NT2/D1 (cell line): Measurements from ENCODE around the gene TSSC4.

Source experiments
- DNase-seq: peaks from one replicate; pipeline ENCODE4 v3.0.0-alpha.2; 2011; ENCODE audit warnings: low read depth, low spot score
- H3K27me3 ChIP-seq: 2 replicates; pipeline ENCODE4 v1.6.0; 2011; ENCODE audit warnings: mild to moderate bottlenecking; ENCODE audit not compliant: insufficient read length, insufficient read depth
- H3K36me3 ChIP-seq: 2 replicates; pipeline ENCODE4 v1.6.1; 2011; ENCODE audit warnings: mild to moderate bottlenecking, low read length, mixed read lengths; ENCODE audit not compliant: insufficient read depth, insufficient read length
- H3K4me1 ChIP-seq: 2 replicates; pipeline ENCODE4 v1.5.1; 2011; ENCODE audit not compliant: insufficient read depth, insufficient read length
- H3K4me3 ChIP-seq: 2 replicates; pipeline ENCODE4 v1.5.1; 2011; ENCODE audit warnings: low read depth; ENCODE audit not compliant: insufficient read length
- H3K9ac ChIP-seq: 2 replicates; pipeline ENCODE4 v1.6.0; 2011; ENCODE audit warnings: low read depth; ENCODE audit not compliant: insufficient read length
- H3K9me3 ChIP-seq: 2 replicates; pipeline ENCODE4 v1.5.1; 2011; ENCODE audit warnings: mild to moderate bottlenecking, low read length; ENCODE audit not compliant: insufficient read depth
- SUZ12 ChIP-seq: IDR thresholded peaks from 2 replicates; pipeline ENCODE4 v1.6.1; 2011; ENCODE audit not compliant: insufficient read length, insufficient read depth; ENCODE audit errors: extremely low read depth
- YY1 ChIP-seq: IDR thresholded peaks from 2 replicates; pipeline ENCODE4 v1.6.1; 2011; ENCODE audit not compliant: insufficient read length, insufficient read depth
- ZNF274 ChIP-seq: IDR thresholded peaks from 2 replicates; pipeline ENCODE4 v1.6.1; 2011; ENCODE audit warnings: mild to moderate bottlenecking, low read depth, low read length

The TSSC4 gene

DNA sequence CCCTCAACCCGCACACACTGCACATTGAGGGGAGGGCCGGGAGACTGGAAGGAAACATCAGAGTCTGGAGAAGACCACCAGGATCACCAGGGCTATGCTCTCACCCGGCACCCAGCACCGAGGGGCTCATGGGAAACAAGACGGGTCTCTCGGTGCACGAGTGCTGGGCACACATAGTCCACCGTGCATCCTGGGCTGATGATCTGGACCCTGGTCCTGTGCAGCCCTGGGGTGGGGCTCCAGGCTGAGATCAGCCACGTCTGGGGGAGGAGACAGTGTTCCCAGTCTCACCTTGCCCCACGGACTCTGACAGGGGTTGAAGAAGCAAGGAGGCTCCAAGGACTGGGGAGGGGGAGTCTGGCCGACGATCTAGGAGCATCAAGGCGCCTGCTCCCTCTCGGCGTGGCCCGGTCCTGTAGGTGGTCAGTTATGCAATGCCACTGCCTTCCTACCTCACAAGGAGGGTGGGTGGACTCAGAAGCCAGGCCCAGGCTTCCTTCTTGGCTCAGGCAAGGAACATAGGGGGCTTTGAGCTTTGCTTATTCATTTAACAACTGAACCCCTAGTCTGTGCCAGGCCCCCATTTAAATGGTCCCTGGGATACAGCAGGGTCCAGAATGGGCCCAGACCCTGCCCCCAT, 34.9 kb upstream of the TSSC4 start:
- Histone ChIP-seq H3K4me1 (peaks cover 2% of the 10 kb centered on the region), H3K4me3 (no peak overlapping the region), H3K9me3 (no peaks in the 10 kb centered on the region), H3K36me3 (no peaks in the 10 kb centered on the region), H3K9ac (no peak overlapping the region), H3K27me3 (peaks cover 3% of the 10 kb centered on the region)
- DNase-seq, result no peak
- TF ChIP-seq SUZ12 (no peak), YY1 (no peak), ZNF274 (no peak)

DNA sequence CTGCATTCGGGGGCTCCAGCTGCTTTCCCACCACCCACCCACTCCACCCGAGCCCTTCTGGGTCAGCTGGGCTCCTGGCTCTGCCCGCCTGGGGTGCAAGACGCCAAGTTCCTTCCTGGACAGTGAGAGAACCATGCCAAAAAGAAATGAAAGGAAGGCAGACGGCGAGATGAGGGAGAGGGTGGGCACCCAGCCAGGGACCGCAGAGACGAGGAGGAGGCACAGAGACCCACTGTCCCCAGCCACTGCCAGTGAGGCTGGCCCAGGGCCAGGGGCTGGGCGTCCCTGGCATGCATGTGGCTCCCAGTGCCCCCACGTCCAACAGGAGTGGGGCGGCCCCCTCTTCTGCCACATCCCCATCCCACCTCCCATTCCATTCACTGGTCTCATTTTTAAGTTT, 34.3 kb upstream of the TSSC4 start:
- no peak overlapping the region for H3K4me3 ChIP-seq
- no peak overlapping the region for H3K9ac ChIP-seq
- TF ChIP-seq SUZ12 (no peak), YY1 (no peak), ZNF274 (no peak)
- H3K9me3 ChIP-seq, result no peaks in the 10 kb centered on the region
- no peak for DNase-seq
- peaks cover 2% of the 10 kb centered on the region for H3K4me1 ChIP-seq
- H3K36me3 ChIP-seq, result no peaks in the 10 kb centered on the region
- H3K27me3 ChIP-seq, result peaks cover 3% of the 10 kb centered on the region

DNA sequence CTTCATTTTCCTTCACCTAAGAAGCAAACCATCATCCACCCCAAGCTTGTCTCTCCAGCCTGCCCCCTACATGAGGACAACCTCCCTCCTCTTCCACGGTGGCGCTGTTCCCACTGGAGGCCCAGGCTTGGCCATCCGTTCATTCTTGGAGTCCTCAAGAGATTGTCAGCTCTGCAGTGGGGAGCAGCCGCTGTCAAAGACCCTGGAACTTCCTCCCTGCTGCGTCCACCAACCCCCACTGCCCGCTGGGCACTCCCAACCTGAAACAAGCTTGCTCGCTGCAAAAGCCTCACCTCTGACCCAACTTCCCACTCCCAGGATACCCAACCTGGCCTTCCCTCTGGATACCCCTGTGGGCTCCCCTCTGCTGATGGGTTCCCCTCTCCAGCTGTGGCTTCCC, 33.8 kb upstream of the TSSC4 start:
- peaks cover 2% of the 10 kb centered on the region for H3K4me1 ChIP-seq
- TF ChIP-seq SUZ12 (no peak), YY1 (no peak), ZNF274 (no peak)
- no peaks in the 10 kb centered on the region for H3K36me3 ChIP-seq
- H3K9ac ChIP-seq, result no peak overlapping the region
- no peak overlapping the region for H3K4me3 ChIP-seq
- no peaks in the 10 kb centered on the region for H3K9me3 ChIP-seq
- no peak for DNase-seq
- H3K27me3 ChIP-seq, result peaks cover 3% of the 10 kb centered on the region

- peaks cover 1% of the 10 kb centered on the region for H3K27me3 ChIP-seq
- H3K4me1 ChIP-seq, result peaks cover 2% of the 10 kb centered on the region
These were observed 33.0 kb upstream of the TSSC4 start for GRCh38 chr11:2367266-2368160.

DNA sequence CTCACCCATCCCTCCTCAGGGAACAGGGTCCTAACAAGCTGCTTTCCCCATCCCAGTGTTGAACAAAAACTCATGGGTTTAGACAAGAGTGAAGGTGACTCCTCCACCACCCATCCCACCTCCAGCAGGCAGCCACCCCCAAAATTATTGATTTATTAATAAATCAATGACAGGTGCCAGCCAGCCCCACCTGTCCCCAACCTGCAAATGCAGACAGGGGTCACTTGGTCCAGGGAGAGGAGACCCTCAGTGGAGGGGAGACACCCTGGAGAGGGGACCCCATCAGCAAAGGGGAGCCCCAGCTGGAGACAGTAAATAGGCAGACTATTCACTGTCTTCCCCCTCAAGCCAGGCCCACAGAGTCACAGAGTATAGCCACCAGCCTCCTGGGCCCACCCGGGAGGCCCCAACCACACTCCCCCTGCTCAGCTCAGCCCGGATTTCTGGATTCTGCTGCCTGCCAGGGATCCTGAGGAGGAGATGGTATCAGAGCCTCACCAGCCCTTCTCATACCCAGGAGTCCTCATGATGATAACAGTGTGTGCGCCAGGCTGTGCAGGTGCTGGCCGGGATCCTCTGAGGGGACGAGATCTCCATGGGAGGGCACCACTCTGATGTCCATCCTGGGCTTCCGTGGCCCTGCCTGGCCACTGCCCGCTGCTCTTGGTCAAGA, 32.2 kb upstream of the TSSC4 start:
- peaks cover 2% of the 10 kb centered on the region for H3K4me1 ChIP-seq
- H3K4me3 ChIP-seq, result no peak overlapping the region
- no peaks in the 10 kb centered on the region for H3K9me3 ChIP-seq
- H3K36me3 ChIP-seq, result no peaks in the 10 kb centered on the region
- H3K9ac ChIP-seq, result no peak overlapping the region
- DNase-seq, result no peak
- TF ChIP-seq SUZ12 (no peak), YY1 (no peak), ZNF274 (no peak)
- no peaks in the 10 kb centered on the region for H3K27me3 ChIP-seq

More at GRCh38 chr11:2367266-2368160, 33.0 kb upstream of the TSSC4 start:
- Histone ChIP-seq H3K9me3 (no peaks in the 10 kb centered on the region), H3K9ac (no peak overlapping the region), H3K36me3 (no peaks in the 10 kb centered on the region), H3K4me3 (no peak overlapping the region)
- TF ChIP-seq YY1 (no peak), SUZ12 (no peak), ZNF274 (no peak)
- DNase-seq, result no peak

DNA sequence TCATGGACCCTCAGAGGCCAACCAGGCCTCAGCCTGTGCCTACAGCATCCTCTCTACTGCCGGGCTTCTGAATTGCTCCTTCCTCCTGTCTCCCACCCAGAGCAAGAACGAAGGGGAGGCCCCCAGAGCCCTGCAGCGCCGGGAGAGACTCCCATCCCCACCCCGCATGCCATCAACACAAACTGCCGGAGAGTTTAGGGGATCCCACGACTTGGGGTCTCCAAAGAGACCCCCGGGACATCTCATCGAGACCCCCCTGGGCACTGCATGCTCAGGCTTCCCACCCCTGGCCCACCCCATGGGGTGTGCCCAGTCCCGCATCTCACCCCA, 31.7 kb upstream of the TSSC4 start:
- Histone ChIP-seq H3K27me3 (no peaks in the 10 kb centered on the region), H3K9me3 (no peaks in the 10 kb centered on the region), H3K4me3 (no peak overlapping the region), H3K36me3 (no peaks in the 10 kb centered on the region), H3K4me1 (peaks cover 2% of the 10 kb centered on the region), H3K9ac (no peak overlapping the region)
- TF ChIP-seq SUZ12 (no peak), YY1 (no peak), ZNF274 (no peak)
- DNase-seq, result no peak

DNA sequence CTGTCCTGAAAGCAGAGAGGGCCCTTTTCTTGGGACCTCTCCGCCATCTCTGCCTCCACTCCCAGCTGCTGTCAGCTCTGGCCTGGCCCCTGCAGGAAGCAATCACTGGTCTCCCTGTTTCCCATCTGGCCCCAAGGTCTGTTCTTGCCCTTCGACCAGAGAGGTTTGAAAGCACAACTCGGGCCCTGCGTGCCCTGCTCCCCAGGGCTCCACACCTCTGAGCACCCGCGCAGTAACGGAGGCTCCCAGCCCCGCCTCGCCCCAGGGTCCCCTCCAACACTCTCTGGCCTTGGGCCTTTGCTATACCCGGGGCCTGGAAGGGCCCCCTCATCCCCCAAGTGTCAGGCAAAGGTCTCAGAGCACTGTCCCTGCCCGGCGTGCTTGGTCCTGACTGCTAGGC, 31.2 kb upstream of the TSSC4 start:
- no peak for TF ChIP-seq YY1
- TF ChIP-seq ZNF274, result no peak
- TF ChIP-seq SUZ12, result no peak
- Histone ChIP-seq H3K9ac (no peak overlapping the region), H3K4me1 (peaks cover 2% of the 10 kb centered on the region), H3K4me3 (no peak overlapping the region), H3K9me3 (no peaks in the 10 kb centered on the region), H3K36me3 (no peaks in the 10 kb centered on the region), H3K27me3 (no peaks in the 10 kb centered on the region)
- DNase-seq, result no peak
